Measurements from ENCODE around the gene KLHDC4. TPM values are rescaled to one million over a fixed set of nuclear protein-coding genes. Genes with fewer than 3 reads are reported as not detected.
A peak's percentile ranks its signal among the peaks of the same experiment; 100 is the strongest.
"Not testable (repeated sequence)": the region's sequence is repeated elsewhere in the genome, so short reads cannot be mapped to it uniquely, and the experiment has no call there.

KLHDC4 gene
- total RNA-seq, 2 donors from 2014 or later = 28.7 to 118 TPM

GRCh38 chr16:87728026-87728425, 37.8 kb downstream of the KLHDC4 start:
- DNase-seq (no peak), ATAC-seq (no peak)
- intact Hi-C loops (cut with DNase I, micrococcal nuclease) = no loop called here

- DNase-seq = no peak
- ATAC-seq = no peak
- intact Hi-C loops (cut with DNase I, micrococcal nuclease) = no loop called here
These were observed 38.4 kb downstream of the KLHDC4 start for GRCh38 chr16:87727346-87727745.

GRCh38 chr16:87726577-87726976, 39.2 kb downstream of the KLHDC4 start:
- DNase-seq; ATAC-seq; intact Hi-C loops (cut with DNase I, micrococcal nuclease): not testable (repeated sequence)

- no peak for ATAC-seq
- no peak for DNase-seq
- intact Hi-C loops (cut with DNase I, micrococcal nuclease) = no loop called here
These were observed 40.1 kb downstream of the KLHDC4 start for GRCh38 chr16:87725596-87726235.

GRCh38 chr16:87724490-87725291, 41.1 kb downstream of the KLHDC4 start:
- intact Hi-C loops (cut with DNase I, micrococcal nuclease) = no loop called here
- no peak for DNase-seq
- no peak for ATAC-seq

GRCh38 chr16:87723226-87723623, 42.6 kb downstream of the KLHDC4 start:
- DNase-seq = no peak

GRCh38 chr16:87722590-87723225, 43.1 kb downstream of the KLHDC4 start:
- DNase-seq (no peak), ATAC-seq (no peak)
- intact Hi-C loops (cut with DNase I, micrococcal nuclease) = no loop called here

More at GRCh38 chr16:87723226-87723623, 42.6 kb downstream of the KLHDC4 start:
- ATAC-seq = no peak
- intact Hi-C loops (cut with DNase I, micrococcal nuclease) = no loop called here

- intact Hi-C loops (cut with DNase I, micrococcal nuclease) = no loop called here
- DNase-seq (no peak), ATAC-seq (no peak)
These were observed 43.9 kb downstream of the KLHDC4 start for GRCh38 chr16:87721622-87722585.

- DNase-seq (no peak), ATAC-seq (no peak)
- intact Hi-C loops (cut with DNase I, micrococcal nuclease) = no loop called here
These were observed 45.3 kb downstream of the KLHDC4 start for GRCh38 chr16:87720446-87720845.

- intact Hi-C loops (cut with DNase I, micrococcal nuclease); ATAC-seq: not testable (repeated sequence)
These were observed 47.0 kb downstream of the KLHDC4 start for GRCh38 chr16:87718831-87719230.

GRCh38 chr16:87715658-87716057, 50.1 kb downstream of the KLHDC4 start:
- ATAC-seq = no peak
- DNase-seq = no peak
- intact Hi-C loops (cut with DNase I, micrococcal nuclease) = no loop called here

More at GRCh38 chr16:87718831-87719230, 47.0 kb downstream of the KLHDC4 start:
- DNase-seq = not testable (repeated sequence)

- no peak for ATAC-seq
- intact Hi-C loops (cut with DNase I, micrococcal nuclease) = no loop called here
- no peak for DNase-seq
These were observed 50.6 kb downstream of the KLHDC4 start for GRCh38 chr16:87715231-87715630.

- ATAC-seq (no peak), DNase-seq (no peak)
- intact Hi-C loops (cut with DNase I, micrococcal nuclease) = no loop called here
These were observed 52.1 kb downstream of the KLHDC4 start for GRCh38 chr16:87713451-87714229.

- intact Hi-C loops (cut with DNase I, micrococcal nuclease) = no loop called here
- ATAC-seq (peak; percentile 93), DNase-seq (no peak)
These were observed 53.5 kb downstream of the KLHDC4 start for GRCh38 chr16:87712184-87712762.

GRCh38 chr16:87710887-87711286, 54.9 kb downstream of the KLHDC4 start:
- intact Hi-C loops (cut with DNase I, micrococcal nuclease) = no loop called here
- DNase-seq (no peak), ATAC-seq (no peak)

GRCh38 chr16:87709677-87710076, 56.1 kb downstream of the KLHDC4 start:
- ATAC-seq (no peak), DNase-seq (no peak)
- intact Hi-C loops (cut with DNase I, micrococcal nuclease) = no loop called here

- ATAC-seq (no peak), DNase-seq (no peak)
- intact Hi-C loops (cut with DNase I, micrococcal nuclease) = no loop called here
These were observed 56.7 kb downstream of the KLHDC4 start for GRCh38 chr16:87708881-87709638.

Data from left colon (tissue), 2 donors.